GM21447 (cell line): ENCODE measurements around the gene YDJC.
"Not testable (repeated sequence)": the region's sequence is repeated elsewhere in the genome, so short reads cannot be mapped to it uniquely, and the experiment has no call there.

Source experiments
- ATAC-seq: cut with Tn5 transposase; IDR thresholded peaks from one replicate; pipeline ENCODE4 v1.9.1; 2021; ENCODE audit not compliant: unreplicated experiment

The YDJC gene

GRCh38 chr22:21652010-21652546 lies 22.3 kb upstream of the YDJC start:
- ATAC-seq, result peak; percentile 87

- peak; percentile 19 for ATAC-seq
Measured at GRCh38 chr22:21651521-21652009, 21.7 kb upstream of the YDJC start.

- no peak for ATAC-seq
Measured at GRCh38 chr22:21650823-21651520, 21.1 kb upstream of the YDJC start.

- ATAC-seq, result no peak
Measured at GRCh38 chr22:21650280-21650679, 20.5 kb upstream of the YDJC start.

- ATAC-seq, result no peak
Measured at GRCh38 chr22:21646608-21647590, 17.1 kb upstream of the YDJC start.

GRCh38 chr22:21645513-21645912 lies 15.7 kb upstream of the YDJC start:
- not testable (repeated sequence) for ATAC-seq

- ATAC-seq, result no peak
Measured at GRCh38 chr22:21643533-21644357, 13.9 kb upstream of the YDJC start.

GRCh38 chr22:21642584-21643448 lies 13.0 kb upstream of the YDJC start:
- ATAC-seq, result no peak

GRCh38 chr22:21641789-21642583 lies 12.2 kb upstream of the YDJC start, which contains the start of gene SDF2L1:
Gene SDF2L1 (plus strand): TSS chr22:21642302. CDS start chr22:21642337, 35 bp downstream.
- ATAC-seq, result peak; percentile 88

GRCh38 chr22:21641417-21641788 lies 11.6 kb upstream of the YDJC start:
- ATAC-seq, result no peak

- no peak for ATAC-seq
Measured at GRCh38 chr22:21640810-21641209, 11.0 kb upstream of the YDJC start.

GRCh38 chr22:21639359-21639758 lies 9.5 kb upstream of the YDJC start:
- no peak for ATAC-seq

GRCh38 chr22:21637450-21637849 lies 7.6 kb upstream of the YDJC start:
- not testable (repeated sequence) for ATAC-seq

- ATAC-seq, result no peak
Measured at GRCh38 chr22:21636629-21637218, 6.9 kb upstream of the YDJC start.

- no peak for ATAC-seq
Measured at GRCh38 chr22:21635771-21636510, 6.1 kb upstream of the YDJC start.

GRCh38 chr22:21634844-21635243 lies 5.0 kb upstream of the YDJC start:
- ATAC-seq, result no peak

GRCh38 chr22:21634081-21634480 lies 4.3 kb upstream of the YDJC start:
- ATAC-seq, result no peak

- no peak for ATAC-seq
Measured at GRCh38 chr22:21633481-21633880, 3.7 kb upstream of the YDJC start.
